Astrocyte of the cerebellum (primary cell): ENCODE data around the gene JAK1.

Experiments
- DNase-seq: peaks from one replicate; pipeline ENCODE4 v3.0.0-alpha.2; 2011; ENCODE audit warnings: low read depth
- H3K4me3 ChIP-seq: 2 replicates; pipeline ENCODE4 v1.5.1; 2011; ENCODE audit warnings: mild to moderate bottlenecking, low read depth, low read length, moderate library complexity
- in situ Hi-C: cut with HindIII; loops from 2 replicates; pipeline ENCODE4 v1.10.0; 2017; ENCODE audit warnings: low sequenced_read_pairs
- TF ChIP-seq, protein P1 (sequence below): IDR thresholded peaks from 2 replicates; pipeline ENCODE4 v1.5.1; 2012; ENCODE audit warnings: low read length, low read depth, moderate library complexity, mild to moderate bottlenecking; ENCODE audit errors: missing control alignments

Gene JAK1

DNA sequence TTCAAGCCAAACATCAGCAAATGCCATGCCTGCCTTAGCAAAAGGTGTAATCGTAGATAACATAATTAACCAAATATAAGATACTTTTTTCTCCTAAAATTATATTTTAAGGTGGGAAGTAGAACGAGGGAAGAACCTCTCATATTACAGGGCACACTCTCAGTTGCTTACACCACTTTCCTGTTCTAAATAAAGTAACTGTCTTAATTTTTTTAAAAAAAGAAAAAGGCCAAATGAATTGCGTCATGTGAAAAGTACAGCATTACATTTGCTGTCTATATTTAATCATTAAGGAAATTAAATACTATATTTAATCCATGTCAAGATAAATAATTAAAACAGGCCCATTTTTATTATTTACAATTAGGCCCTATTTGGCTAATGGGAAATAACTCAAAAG is 23.7 kb downstream of the JAK1 start:
- TF ChIP-seq, protein P1, sequence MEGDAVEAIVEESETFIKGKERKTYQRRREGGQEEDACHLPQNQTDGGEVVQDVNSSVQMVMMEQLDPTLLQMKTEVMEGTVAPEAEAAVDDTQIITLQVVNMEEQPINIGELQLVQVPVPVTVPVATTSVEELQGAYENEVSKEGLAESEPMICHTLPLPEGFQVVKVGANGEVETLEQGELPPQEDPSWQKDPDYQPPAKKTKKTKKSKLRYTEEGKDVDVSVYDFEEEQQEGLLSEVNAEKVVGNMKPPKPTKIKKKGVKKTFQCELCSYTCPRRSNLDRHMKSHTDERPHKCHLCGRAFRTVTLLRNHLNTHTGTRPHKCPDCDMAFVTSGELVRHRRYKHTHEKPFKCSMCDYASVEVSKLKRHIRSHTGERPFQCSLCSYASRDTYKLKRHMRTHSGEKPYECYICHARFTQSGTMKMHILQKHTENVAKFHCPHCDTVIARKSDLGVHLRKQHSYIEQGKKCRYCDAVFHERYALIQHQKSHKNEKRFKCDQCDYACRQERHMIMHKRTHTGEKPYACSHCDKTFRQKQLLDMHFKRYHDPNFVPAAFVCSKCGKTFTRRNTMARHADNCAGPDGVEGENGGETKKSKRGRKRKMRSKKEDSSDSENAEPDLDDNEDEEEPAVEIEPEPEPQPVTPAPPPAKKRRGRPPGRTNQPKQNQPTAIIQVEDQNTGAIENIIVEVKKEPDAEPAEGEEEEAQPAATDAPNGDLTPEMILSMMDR: no peak
- H3K4me3 ChIP-seq: no peak overlapping the region
- no peak for DNase-seq
- in situ Hi-C loops: no loop called here

DNA sequence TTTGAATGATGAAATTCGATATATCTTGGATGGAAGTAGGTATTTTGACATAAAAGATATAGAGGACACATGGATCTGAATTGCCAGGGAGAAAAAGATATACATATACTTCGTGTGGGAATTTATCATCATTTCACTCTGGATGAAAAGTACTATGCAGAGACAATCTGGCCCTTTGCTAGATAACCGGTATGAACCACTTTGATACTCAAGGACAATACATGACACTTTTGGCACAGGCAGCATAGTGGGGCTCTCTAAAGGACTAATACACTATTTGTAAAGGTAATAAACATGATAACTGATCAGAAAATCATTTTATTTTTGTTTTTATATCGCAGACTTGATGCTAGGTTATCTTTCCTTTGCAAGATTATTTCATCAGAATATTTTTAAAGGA is 24.2 kb downstream of the JAK1 start:
- no peak overlapping the region for H3K4me3 ChIP-seq
- DNase-seq: no peak
- in situ Hi-C loops: no loop called here
- TF ChIP-seq, protein P1: no peak

DNA sequence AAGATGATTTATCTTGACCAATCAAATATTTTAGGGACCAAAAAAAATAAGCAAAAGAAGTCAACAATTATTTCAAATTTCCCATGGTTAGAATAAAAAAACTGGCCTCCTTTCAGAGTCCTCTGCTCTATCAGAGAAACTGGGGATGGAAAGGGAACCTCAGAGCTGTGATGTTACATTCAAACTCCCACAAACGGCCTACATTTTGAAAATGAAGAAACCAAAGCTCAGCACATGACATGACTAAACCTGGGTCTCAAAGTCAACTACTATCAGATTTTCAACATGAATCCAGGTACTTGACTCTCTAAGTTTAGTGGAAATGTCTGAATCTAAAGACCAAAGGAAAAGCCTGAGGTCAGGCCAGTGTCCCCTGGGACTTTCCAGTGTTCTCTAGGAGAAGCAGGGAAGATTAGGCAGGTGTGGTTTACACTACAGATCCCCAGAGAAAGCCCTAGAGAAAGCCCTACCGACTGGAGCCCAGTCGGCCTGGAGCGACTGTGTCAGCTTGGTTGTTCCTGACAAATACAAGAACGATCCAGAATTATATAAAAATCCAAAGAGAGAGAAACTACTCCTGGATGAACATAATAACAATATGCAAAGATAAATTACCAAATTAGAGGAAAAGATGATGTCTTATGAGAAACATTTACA is 24.8 kb downstream of the JAK1 start:
- in situ Hi-C loops: no loop called here
- TF ChIP-seq, protein P1: no peak
- DNase-seq: no peak
- H3K4me3 ChIP-seq: no peak overlapping the region

DNA sequence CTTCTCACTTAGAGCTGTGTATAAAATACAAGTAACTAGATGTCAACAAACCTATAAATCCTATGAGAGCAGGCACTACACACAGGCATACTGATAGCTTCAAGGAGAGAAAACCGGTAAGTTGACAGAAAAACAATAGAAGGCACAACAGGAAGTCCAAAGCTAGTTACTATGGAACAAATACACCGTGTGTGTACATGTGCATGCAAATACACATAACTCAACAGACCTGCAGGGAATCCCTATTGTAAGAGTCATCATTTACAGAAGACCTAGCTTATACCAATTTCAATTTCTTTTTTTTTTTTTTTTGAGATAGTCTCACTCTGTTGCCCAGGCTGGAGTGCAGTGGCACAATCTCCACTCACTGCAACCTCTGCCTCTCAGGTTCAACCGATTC is 26.3 kb downstream of the JAK1 start:
- TF ChIP-seq, protein P1: no peak
- DNase-seq: no peak
- no peak overlapping the region for H3K4me3 ChIP-seq
- in situ Hi-C loops: no loop called here

DNA sequence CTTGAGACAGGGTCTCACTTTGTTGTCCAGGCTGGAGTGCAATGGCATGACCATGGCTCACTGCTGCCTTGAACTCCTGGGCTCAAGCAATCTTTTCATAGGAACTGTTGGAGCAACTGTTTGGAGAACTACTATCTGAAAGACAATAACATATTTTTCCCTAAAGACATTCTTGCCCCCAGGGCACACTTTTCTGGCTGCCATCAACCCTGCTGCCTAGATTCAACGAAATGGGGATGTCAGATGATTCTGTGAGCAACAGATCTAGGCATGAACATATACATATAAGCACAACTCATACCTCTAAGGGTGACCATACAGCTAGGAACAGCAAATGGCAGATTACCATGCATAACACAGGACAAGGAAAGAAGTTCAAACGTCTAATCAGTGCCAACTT is 27.4 kb downstream of the JAK1 start:
- in situ Hi-C loops: no loop called here
- TF ChIP-seq, protein P1: no peak
- no peak for DNase-seq
- H3K4me3 ChIP-seq: no peak overlapping the region

DNA sequence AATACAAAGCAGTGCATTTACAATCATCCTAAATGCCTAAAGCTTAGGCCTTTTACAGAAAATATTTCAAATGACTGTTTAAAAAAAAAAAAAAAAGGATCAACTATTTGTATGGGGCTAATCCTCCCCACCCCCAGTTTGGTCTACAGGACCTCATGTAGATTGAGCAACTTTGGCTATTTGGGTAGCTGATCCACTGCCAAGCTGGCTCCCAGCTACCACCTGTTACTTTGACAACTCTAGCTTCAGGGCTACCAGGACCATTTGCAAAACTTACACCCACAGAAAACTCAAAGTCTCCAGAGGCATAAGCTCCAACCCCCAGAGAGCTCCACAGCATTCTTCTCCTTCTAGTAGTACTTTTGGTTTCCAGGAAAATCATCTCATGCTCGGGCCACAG is 29.4 kb downstream of the JAK1 start:
- TF ChIP-seq, protein P1: no peak
- H3K4me3 ChIP-seq: no peak overlapping the region
- in situ Hi-C loops: no loop called here
- no peak for DNase-seq
